GM19467 (cell line): ENCODE measurements around the gene UPF2.
A peak's percentile ranks its signal among the peaks of the same experiment; 100 is the strongest.
"Not testable (repeated sequence)": the region's sequence is repeated elsewhere in the genome, so short reads cannot be mapped to it uniquely, and the experiment has no call there.

Source experiments
- ATAC-seq: cut with Tn5 transposase; IDR thresholded peaks from one replicate; pipeline ENCODE4 v1.9.1; 2021; ENCODE audit warnings: mild to moderate bottlenecking, moderate library complexity; ENCODE audit not compliant: unreplicated experiment

Gene UPF2, protein sequence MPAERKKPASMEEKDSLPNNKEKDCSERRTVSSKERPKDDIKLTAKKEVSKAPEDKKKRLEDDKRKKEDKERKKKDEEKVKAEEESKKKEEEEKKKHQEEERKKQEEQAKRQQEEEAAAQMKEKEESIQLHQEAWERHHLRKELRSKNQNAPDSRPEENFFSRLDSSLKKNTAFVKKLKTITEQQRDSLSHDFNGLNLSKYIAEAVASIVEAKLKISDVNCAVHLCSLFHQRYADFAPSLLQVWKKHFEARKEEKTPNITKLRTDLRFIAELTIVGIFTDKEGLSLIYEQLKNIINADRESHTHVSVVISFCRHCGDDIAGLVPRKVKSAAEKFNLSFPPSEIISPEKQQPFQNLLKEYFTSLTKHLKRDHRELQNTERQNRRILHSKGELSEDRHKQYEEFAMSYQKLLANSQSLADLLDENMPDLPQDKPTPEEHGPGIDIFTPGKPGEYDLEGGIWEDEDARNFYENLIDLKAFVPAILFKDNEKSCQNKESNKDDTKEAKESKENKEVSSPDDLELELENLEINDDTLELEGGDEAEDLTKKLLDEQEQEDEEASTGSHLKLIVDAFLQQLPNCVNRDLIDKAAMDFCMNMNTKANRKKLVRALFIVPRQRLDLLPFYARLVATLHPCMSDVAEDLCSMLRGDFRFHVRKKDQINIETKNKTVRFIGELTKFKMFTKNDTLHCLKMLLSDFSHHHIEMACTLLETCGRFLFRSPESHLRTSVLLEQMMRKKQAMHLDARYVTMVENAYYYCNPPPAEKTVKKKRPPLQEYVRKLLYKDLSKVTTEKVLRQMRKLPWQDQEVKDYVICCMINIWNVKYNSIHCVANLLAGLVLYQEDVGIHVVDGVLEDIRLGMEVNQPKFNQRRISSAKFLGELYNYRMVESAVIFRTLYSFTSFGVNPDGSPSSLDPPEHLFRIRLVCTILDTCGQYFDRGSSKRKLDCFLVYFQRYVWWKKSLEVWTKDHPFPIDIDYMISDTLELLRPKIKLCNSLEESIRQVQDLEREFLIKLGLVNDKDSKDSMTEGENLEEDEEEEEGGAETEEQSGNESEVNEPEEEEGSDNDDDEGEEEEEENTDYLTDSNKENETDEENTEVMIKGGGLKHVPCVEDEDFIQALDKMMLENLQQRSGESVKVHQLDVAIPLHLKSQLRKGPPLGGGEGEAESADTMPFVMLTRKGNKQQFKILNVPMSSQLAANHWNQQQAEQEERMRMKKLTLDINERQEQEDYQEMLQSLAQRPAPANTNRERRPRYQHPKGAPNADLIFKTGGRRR

DNA sequence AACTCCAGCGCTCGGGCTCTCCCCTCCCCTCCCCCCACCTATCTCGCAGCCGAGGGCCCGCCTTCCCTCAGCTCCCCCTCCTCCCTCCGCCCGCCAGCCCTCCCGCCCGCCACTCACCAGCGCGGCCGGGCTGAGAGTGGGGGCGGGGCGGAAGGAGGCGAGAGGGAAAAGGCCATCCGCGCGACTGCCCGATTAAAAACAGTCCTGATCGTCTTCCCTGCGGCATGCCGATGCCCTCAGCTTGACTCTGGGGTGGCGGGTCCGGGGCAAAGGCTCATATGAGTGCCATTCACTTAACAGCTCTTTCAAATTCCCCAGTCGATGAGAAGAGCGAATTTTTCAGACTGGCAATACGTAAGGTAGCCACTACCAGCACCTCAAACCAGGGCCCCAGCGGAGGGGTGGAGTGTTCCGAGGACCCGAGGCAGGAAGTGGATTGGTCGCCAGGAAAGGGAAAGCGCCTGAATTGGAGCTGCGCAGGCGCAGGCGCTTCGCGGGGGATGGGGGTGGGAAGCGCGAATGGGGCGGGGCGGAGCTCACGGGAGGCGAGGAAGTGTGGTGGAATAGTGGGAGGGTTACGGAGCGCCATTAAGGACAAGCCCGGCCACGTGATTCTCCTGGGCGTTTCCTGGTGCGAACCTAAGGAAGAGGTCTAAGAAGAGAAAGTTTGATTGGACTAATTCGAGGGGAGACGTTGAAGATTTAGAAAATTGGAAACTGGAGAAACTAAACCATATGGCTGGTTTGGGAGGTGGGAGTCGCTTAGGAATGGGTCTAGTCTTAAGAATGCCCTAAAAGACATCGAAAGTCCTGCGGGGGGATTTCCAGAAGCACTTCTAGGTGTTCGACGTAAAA lies at the start of gene UPF2:
Gene UPF2, minus strand, starts transcription at position 13 of the 855 bp plus-strand sequence. CDS start 7,386 bp downstream, outside the sequence.
- peak; percentile 50 for ATAC-seq

DNA sequence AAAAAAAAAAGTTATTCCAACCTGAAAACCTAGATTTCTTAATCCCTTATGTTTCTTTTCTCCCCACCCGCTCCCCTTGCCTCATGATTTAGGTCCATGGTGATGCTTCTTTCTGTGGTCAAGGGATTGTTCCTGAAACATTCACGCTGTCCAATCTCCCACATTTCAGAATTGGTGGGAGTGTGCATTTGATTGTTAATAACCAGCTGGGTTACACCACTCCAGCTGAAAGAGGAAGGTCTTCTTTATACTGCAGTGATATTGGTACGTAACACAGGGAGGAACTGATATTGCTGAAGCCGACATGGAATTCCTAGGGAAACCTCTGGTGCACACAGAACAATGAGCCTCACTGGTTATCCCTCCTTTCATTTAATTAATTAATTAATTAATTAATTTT lies 48.8 kb upstream of the UPF2 start:
- ATAC-seq, result no peak

DNA sequence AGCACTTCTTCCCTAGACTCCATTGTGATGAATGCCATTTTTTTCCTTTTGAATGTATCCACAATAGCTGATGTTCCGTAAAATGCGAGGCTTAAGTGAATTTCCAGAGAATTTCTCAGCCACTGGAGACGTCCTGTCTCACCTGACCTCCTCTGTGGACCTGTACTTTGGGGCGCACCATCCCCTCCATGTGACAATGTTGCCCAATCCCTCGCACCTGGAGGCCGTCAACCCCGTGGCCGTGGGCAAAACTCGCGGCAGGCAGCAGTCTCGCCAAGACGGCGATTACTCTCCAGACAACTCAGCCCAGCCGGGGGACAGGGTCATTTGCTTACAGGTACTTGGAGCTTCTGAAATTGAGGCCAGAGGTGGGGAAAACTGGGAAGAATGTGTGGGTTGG lies 46.3 kb upstream of the UPF2 start:
- no peak for ATAC-seq

DNA sequence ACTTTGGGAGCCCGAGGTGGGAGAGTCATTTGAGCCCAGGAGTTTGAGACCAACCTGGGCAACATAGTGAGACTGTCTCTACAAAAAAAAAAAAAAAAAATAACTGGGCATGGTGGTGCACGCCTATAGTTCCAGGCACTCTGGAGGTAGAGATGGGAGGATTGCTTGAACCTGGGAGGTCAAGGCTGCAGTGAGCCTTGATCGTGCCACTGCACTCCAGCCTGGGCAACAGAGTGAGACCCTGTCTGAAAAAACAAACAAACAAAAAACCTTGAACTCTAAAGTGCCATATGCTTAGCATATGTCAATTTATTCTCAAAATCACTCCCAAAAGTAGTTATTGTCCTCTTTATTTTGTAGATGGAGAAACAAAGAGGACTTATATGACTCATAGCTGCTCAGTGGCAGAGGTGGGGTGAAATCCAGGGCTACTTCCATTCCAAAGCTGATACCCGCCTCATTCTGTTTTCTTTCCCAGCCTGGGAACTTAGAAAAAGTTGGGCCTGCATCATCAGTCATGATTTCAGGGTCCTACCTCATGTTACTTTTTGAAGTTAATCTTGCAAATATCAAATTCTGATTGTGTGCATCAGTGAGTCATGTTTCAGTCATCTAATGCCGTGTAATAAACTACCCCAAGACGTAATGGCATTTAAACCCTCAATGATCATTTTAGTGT lies 39.4 kb upstream of the UPF2 start:
- no peak for ATAC-seq

DNA sequence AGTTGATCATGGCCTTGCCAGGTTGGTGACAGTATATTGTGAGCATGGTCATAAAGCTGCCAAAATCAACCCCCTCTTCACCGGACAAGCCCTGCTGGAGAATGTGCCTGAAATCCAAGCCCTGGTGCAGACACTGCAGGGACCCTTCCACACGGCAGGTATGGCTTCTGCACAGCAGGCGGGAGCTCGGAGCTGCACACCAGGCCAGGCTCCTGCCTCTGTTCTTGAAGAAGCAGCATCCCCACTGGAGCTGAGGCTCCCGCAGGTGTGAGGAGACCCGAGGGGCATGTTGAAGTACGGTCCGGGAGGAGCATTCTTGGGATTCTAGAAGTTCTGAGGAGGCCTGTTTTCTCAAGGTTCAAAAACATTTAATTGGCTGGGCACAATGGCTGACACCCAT lies 38.9 kb upstream of the UPF2 start:
- ATAC-seq, result no peak

DNA sequence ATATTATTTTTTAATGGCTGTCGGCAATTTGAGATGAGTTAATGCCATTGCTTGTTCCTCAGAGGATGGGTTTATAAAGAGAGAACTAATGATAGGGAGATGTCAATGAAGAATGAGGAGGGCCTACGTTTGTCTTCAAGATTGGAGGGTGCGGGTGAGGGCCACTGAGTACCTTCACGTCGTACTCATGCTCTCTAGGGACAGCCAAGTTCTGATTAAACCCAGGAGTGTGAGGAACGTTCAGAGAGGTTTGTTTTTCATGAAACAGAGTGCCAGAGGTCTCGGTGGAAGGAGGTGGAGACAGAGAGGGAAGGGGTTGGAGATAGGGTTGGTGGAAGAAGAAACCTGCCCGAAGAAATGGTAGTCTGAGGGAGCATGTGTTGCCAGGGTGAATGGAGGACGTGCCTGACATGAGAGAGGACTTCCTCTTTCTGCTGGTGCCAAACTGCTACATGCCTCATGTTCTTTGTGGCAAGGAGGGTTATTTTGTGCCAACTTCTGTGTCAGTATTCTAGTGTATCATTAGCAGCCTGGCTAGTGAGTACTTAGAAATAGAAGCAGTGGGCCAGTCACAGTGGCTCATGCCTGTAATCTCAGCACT lies 35.1 kb upstream of the UPF2 start:
- no peak for ATAC-seq

DNA sequence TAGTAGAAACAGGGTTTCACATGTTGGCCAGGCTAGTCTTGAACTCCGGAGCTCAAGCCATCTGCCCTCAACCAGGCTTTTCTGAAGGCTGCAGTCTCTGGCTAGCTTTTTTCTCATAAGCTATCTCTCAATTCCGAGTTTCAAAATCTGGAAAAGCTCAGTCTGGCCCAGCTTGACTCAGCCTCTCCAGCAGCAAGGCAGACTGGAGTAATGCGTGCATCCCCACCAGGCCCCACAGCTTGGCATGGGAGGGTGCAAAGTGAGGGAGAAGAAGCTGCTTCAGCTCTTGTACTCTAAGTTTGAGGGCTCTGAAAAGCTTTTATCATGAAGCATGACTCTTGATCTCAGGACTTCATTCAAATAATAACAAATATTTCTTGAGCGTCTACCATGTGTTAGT lies 30.9 kb upstream of the UPF2 start:
- ATAC-seq, result no peak

DNA sequence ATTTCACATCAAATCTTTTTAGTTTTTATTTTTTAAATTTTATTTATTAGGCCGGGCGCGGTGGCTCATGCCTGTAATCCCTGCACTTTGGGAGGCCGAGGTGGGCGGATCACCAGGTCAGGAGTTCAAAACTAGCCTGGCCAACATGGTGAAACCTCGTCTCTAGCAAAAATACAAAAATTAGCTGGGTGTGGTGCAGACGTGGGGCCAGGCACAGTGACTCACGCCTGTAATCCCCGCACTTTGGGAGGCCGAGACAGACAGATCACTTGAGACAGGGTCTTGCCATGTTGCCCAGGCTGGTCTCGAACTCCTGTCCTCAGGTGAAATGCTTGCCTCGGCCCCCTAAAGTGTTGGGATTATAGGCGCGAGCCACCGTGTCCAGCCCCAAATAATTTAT lies 28.8 kb upstream of the UPF2 start:
- ATAC-seq, result not testable (repeated sequence)

DNA sequence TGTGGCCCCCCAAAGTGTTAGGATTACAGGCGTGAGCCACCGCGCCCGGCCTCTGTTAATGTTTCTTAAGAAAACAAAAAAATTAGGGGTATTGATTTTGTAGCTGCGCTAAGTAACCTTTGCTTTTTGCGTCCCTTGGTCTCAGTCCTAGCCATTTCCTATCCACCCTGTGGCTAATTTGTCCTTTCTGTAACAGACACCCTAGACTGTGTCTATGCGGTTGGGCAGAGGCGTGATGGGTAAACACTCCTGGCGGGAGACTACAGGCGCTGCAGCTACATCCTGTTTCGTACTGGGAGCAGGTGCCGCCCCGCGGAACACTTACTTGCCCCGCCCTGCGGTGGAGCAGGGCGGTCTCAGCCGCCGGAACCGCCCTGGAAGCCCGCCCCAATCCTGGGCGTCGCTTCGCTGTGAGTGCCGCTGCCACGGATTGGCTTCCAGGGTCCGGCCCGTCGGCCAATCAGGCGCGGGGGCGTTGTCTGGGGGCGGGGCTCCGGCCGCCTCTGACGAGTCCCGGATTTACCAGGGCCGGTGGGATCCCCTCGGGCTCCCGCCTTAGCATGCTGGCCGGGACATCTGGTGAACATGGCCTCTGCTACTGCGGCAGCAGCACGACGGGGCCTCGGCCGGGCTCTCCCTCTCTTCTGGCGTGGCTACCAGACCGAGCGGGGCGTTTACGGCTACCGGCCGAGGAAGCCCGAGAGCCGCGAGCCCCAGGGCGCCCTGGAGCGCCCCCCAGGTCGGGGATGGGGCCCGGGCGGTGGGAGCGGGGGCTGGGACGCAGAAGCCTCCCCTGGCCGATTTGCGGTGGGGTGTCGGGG lies 26.1 kb upstream of the UPF2 start, which contains the start of gene DHTKD1:
Gene DHTKD1, plus strand, starts transcription at position 506 of the 821 bp plus-strand sequence. Its CDS starts 80 bp downstream, at position 586.
- ATAC-seq, result peak; percentile 98

DNA sequence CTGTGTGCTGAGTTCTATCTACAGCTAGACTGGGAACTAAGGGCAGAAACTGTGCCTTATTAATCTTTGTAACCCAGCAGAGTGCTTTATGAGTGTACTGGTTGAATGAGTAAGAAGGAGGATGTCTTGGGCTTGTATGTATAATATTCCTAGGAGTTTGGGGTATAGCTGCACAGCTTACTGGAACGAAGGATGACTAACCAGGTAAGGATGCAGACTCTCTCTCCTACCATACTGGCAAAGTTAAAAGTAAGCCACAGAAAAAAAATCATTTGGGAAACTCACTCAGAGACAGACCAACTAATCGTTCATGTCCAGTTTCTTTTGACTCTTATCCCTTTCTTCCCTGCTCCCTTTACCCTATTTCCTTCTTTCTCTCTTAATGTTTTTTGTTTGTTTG lies 24.7 kb upstream of the UPF2 start:
- no peak for ATAC-seq

DNA sequence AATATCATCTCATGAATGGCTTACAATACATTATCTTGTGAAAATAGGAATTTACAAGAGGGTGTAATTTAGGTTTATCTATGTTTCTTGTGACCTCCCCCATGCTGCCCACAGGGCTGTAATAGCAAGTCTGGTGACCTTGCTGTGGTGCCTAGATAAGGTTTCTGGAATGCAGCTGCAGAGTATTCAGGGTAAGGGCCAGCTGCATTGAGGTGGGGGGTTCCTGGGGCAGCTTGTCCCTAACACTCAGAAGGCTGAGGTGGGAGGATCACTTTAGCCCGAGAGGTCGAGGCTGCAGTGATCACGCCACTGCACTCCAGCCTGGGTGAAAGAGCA lies 20.8 kb upstream of the UPF2 start:
- no peak for ATAC-seq

DNA sequence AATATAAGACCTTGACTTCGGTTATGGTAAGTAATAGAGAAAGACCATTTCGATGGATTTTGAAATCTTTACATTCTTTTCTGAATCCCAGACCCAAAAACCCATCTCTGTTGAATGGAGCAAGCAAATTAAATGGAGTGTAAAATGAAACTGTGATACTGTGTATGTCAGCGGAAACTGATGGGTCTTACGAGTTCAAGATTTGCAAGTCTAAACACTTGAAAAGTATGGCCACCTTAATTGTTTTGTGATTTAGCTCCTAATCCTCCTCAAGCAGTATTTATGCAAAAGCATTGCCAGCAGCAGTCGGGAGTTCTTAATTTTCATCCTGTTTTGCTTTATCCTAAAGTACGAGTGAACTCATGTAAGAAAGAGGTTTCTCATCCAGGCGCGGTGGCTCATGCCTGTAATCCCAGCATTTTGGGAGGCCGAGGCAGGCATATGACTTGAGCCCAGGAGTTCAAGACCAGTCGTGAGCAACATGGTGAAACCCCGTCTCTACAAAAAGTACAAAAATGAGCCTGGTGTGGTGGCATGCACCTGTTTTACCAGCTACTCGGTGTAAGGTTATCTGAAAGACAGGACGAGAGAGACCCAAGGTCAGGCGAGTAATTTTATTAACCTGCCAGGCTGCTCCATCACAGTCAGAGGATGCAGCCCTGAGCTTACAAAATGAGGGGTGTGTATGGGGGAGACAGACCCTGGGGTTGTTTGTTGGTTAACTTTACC lies 20.3 kb upstream of the UPF2 start:
- no peak for ATAC-seq

DNA sequence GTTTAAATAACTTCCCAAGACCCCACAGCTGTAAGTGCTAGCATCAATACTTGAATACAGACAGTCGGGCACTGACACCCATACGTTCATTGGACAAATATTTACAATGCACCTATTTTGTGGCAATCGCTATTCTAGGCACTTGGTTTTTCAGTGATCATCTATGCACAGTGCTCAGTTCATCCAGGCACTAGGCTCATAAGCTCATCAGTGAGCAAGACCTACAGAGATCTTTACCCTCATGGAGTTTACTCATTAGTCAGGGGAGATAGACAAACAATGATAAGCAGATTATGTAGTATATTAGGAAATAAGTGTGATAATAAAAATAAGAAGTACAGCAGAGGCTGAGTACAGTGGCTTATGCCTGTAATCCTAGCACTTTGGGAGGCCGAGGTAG lies 18.5 kb upstream of the UPF2 start:
- ATAC-seq, result no peak

DNA sequence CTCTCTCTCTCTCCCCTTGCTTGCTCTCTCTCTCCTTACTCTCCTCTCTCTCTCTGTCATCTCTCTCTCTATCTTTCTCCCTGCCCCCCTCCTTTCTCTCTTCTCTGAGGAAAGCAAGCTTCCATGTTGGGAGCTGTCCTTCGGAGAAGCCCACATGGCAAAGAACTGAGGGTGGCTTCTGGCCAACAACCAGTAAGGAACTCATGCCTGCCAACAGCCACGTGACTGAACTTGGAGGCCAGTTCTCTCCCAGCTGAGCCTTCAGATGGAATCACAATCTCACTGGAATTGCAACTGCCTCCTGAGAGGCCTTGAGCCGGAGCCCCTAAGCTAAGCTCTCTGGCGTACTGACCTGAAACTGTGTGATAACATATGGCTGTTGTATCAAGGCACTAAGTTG lies 14.1 kb upstream of the UPF2 start:
- no peak for ATAC-seq

DNA sequence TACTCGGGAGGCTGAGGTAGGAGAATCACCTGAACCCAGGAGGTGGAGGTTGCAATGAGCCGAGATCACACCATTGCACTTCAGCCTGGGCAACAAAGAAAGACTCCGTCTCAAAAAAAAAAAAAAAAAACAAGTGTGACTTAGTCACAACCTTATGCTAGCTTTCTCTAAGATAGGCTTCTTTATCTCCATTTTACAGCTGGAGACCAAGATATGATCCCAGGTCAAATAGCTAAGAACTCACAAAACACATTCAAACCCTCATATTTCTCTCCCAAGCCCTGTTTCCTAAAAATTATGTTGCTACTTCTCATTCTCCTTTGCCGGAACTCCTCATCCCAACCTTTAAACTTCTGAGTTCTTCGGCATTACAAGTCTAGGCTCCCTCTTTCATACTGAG lies 13.1 kb upstream of the UPF2 start:
- ATAC-seq, result no peak

DNA sequence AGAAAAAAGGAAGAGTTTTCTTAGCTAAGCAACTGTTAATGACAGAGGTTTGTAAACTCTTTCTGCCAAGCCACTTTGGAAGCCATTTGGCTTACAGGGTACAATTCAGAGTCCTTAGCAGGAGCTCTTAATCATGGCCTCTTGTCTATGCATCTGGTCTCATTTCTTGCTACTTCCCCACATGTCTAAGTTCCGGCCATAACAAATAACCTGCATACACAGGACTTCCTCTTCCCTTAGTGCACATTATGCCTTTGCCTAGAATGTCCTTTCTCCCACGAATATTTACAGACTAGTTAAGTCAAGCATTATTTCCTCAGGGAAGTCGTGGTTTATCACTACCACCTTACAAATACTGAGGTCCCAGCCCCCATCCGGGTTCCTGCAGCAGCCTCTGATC lies 8.6 kb upstream of the UPF2 start:
- no peak for ATAC-seq

DNA sequence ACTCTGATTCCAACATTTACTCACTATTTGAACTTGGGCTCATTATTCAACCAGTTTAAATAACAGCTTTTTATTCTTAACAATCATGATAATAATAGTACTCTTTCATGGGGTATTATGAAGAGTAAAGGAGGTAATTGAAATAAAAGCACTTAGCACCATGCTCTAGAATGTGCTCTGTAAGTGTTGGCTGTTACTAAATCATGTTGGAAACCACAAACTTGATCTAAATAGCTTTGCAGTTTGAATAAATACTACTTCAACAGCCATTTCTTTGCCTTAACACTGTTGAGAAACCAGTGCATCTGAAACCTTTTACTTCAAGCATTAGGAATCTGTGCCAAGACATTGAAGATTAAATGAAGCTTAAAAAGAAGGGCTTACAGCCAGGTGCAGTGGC lies 7.9 kb upstream of the UPF2 start:
- no peak for ATAC-seq

DNA sequence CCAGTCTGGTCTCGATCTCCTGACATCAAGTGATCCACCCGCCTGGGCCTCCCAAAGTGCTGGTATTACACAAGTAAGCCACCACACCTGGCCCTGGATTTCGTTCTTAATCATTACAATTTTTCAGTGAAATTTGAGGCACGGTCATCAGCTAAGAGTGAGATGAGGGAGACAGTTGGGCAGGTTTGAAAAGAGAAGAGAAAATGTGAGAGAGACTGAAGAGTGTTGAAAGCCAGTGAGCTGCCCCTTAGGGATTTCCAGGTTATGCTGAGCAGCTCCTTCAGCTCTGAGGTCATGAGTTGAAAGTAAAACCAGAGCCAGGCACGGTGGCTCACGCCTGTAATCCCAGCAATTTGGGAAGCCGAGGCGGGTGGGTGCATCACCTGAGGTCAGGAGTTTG lies 5.9 kb upstream of the UPF2 start:
- no peak for ATAC-seq
